OCI-LY1 (cell line): ENCODE results near the gene SFN.
"Not testable (repeated sequence)": the region's sequence is repeated elsewhere in the genome, so short reads cannot be mapped to it uniquely, and the experiment has no call there.

Experiments
- CTCF ChIP-seq: fragments of 200-600 bp; sonication (generic), shearing (Covaris generic); IDR thresholded peaks from 2 replicates; pipeline ENCODE4 v1.5.1; 2017; ENCODE audit warnings: mild to moderate bottlenecking, antibody characterized with exemption, low read length, moderate library complexity, mixed read lengths
- EZH2 ChIP-seq: fragments of 200-600 bp; sonication (generic), shearing (Covaris generic); IDR thresholded peaks from 2 replicates; pipeline ENCODE4 v1.8.0; 2017; ENCODE audit warnings: borderline replicate concordance, mixed run types, mild to moderate bottlenecking, antibody characterized with exemption, low read length, moderate library complexity, mixed read lengths

GRCh38 chr1:26881611-26882010, 18.7 kb downstream of the SFN start:
- TF ChIP-seq CTCF, EZH2: not testable (repeated sequence)
